GM12801 (cell line): ENCODE results near the gene BAX.

Experiments
- CTCF ChIP-seq: IDR thresholded peaks from one replicate; pipeline ENCODE4 v1.5.1; 2011; ENCODE audit warnings: control low read depth; ENCODE audit not compliant: insufficient read length; ENCODE audit errors: extremely low read depth

The BAX gene

GRCh38 chr19:48943081-48943480 lies 11.6 kb upstream of the BAX start:
- no peak for TF ChIP-seq CTCF

GRCh38 chr19:48945415-48945814 lies 9.3 kb upstream of the BAX start:
- TF ChIP-seq CTCF = no peak

- no peak for TF ChIP-seq CTCF
Observed at GRCh38 chr19:48945817-48946216, 8.9 kb upstream of the BAX start.

- TF ChIP-seq CTCF = no peak
Observed at GRCh38 chr19:48946463-48947257, 8.0 kb upstream of the BAX start.

GRCh38 chr19:48947258-48947542 lies 7.5 kb upstream of the BAX start:
- no peak for TF ChIP-seq CTCF

- no peak for TF ChIP-seq CTCF
Observed at GRCh38 chr19:48950159-48950558, 4.5 kb upstream of the BAX start.

- no peak for TF ChIP-seq CTCF
Observed at GRCh38 chr19:48950830-48951519, 3.7 kb upstream of the BAX start.
